GM21528 (cell line): ENCODE results near the gene LHPP.
A peak's percentile ranks its signal among the peaks of the same experiment; 100 is the strongest.

Experiments used
- ATAC-seq: cut with Tn5 transposase; IDR thresholded peaks from one replicate; pipeline ENCODE4 v1.9.1; 2021; ENCODE audit warnings: mild to moderate bottlenecking, moderate library complexity; ENCODE audit not compliant: unreplicated experiment, low FRiP score

Gene LHPP

DNA sequence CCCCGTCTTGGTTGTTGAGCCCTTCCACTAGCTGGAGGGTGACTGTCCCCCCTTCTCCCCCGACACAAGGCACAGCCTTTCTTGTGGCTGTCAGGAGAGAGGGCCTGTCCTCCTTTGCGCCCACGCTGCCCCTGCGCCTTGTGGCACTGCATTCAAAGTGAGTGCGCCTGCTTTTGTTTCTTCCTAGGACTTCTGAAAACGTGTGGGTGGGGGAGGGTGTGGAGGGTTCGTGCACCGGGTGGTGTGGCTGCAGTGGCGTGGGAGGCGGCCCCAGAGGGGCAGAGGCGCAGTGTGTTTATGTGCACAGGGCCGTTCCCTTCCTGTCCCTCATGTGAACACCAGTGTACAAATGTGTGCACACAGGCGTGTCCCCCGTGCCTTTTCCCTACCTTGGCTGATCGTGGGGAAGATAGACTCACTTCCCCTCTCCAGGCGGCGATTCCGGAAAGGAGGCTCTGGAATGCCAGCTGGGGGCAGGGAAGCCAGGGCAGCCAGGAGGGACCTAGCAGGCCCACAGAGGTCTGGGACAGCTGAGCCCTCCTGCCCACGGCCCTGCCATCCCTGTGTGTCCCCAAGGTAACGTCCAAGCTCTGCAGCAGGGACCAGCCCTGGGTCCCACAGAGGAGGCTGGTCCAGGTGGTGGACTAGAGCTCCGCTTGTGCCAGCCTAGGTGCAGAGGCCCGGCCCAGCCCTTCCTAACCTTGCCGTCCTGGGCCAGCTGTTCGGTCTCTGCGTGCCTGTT is 88.8 kb downstream of the LHPP start:
- ATAC-seq = peak; percentile 44

- no peak for ATAC-seq
These were observed 89.5 kb downstream of the LHPP start for GRCh38 chr10:124551097-124551496.

DNA sequence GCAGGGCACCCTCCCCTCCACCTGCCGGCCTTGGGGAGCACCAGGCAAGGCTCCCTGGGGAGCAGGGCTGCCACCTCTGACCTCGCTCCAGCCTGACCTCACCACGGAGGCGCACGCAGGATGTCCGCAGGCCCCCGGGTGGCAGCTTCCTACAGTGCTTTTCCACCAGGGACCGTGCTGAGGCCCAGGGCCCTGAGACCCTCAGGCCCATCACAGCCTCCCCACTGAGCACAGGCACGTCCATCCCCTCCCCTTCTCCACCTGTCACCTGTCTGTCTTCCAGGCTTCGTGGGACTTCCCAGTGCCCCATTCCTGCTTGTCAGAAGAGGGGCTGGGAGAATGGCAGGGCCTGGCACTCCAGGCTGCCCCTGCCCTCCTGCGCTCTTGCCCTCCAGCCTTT is 90.1 kb downstream of the LHPP start:
- no peak for ATAC-seq

DNA sequence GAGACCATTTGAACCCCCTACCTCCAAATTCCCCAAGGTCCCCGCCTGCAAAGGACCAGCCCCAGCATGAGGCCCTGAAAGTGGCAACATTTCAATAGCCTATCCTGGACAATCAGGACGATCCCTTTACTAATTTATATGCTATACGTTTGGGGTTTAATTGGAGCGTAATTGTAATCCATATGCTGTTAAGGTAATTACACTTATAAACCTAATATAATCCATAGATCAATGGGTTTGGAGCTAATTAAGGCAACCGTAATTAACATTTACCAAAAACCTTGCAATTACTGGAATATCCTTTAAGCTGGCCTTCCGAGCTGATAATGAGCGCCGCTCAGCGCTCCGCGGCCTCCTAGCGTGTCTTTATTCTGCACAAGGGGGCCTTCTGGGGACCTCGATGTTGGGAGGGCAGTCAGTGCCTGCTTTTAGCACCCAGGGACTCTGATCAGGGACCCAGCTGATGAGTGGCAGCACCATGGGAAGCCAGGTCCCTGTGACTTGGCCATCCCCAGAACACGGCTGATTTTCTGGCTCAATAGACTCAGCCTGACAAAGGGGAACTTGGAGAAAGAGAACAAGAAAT is 91.2 kb downstream of the LHPP start:
- no peak for ATAC-seq

DNA sequence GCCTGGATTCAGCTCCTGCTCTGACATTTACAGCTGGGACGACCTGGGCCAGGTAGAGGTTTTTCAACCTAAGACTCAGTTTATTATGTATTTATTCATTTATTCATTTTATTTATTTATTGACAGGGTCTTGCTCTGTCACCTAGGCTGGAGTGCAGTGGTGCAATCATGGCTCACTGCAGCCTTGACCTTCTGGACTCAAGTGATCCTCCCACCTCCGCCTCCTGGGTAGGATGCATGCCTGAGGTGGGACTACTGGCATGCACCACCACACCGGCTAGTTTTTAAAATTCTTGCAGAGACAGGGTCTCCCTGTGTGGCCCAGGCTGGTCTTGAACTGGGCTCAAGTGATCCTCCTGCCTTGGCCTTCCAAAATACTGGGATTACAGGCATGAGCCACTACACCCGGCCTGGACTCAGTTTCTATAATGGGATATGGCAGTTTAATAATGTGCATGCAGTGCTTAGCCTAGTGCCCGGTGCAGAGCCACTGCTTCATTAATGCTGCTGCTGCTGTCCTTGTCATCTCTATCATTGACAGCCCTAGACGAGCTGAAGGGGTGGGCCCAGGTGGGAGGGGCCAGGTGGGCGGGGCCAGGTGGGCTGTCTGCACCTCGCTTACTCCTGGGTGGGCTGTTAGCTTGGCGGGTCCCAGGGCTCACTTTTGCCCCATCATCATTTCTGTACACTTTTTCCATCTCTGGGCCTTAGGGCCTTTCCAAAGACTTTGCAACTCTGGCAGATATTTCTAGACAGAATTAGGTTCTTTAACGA is 92.6 kb downstream of the LHPP start:
- no peak for ATAC-seq

DNA sequence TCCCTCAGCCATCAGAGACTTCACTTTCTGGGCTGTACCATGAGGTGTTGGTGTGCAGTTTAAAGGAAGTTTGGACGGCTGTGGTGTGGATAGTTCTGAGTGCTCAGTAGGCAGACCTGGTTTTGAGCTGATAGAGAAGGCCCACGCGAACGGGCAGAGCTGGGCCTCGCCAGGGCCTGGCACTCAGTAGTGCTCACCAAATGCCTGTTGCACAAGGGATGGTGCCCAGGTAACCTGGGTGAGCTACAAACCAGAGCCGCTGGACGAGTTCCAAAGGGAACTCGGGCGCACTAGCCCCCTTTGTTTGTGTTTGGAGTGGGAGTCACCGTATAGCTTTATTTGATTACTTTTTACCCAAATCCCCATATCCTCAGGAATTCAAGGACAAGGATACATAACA is 95.5 kb downstream of the LHPP start:
- ATAC-seq = no peak

DNA sequence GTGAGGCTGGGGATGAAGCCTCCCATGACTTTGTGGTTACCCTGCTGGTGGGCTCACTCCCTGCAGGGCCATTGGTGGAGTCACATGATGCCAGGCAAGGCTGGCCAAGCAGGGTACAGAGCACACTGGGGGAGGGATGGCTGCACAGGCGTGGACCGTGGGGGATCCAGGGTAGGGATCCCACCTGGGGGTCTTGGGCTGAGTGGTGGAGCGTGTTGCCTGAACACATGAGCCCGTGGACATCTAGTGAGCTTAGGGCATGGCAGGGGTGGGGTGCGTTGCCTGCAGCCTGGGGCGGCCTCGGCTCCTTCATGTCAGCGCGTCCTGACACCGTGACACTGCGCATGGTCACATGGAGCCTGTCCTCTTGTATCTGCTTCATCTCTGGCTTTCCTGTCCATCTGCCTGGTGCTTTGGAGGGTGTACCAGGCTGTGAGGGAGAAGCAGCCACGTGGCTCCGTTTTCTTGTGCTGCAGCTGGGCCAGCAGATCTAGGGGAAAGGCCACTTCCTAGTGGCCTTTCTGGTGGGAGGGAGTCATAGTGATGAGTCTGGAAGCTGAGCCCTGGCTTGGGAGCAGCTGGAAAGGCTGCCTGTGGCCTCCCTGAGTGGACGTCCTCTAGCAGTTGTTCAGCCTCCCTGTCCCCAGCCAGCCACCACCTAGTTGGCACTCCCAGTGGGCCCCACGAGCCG is 96.2 kb downstream of the LHPP start:
- ATAC-seq = no peak

DNA sequence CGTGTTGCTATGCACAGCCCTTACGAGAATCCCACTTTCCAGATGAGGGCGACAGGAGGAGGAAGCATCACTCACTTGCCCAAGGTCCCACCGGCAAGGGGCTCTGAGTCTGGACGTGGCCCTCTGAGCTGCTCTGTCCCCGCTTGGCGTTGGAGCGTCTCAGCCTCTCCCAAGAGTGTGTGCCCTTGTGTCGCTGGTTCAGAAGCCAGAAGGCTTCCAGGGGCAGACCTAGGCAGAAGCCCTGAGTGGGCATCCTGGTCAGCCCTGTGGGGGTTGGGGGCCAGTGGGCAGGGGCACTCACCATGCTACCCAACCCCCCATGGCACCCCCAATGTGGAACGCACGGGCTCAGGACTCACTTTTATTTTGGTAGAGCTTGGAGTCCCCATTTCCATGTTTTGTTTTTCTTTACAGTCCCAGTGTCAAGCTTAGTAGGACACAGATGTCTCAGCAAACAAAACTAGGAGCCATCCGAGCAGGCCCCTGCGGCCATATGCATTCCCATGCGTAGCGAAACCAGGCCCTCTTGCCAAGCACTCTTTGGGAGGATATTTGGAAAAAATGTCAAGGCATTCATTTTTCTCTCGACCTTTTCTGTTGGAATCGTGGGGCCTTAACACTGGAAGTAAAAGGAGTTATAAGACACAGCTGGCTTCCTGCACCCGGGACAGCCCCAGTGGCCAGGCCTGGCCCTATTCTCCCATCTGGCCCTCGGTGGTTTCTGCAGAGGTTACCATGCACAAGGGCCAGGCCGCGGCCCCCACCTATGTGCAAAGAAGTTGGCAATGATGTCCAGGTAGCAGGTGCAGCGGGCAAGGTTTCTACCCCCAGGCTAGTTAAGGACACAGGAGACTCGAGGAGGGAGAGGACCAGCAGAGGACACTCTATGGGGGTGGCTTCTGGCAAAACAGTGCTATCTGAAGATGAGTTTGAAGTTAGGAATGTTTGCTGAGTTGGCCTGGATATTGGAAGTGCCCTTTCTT is 97.0 kb downstream of the LHPP start:
- ATAC-seq = no peak

DNA sequence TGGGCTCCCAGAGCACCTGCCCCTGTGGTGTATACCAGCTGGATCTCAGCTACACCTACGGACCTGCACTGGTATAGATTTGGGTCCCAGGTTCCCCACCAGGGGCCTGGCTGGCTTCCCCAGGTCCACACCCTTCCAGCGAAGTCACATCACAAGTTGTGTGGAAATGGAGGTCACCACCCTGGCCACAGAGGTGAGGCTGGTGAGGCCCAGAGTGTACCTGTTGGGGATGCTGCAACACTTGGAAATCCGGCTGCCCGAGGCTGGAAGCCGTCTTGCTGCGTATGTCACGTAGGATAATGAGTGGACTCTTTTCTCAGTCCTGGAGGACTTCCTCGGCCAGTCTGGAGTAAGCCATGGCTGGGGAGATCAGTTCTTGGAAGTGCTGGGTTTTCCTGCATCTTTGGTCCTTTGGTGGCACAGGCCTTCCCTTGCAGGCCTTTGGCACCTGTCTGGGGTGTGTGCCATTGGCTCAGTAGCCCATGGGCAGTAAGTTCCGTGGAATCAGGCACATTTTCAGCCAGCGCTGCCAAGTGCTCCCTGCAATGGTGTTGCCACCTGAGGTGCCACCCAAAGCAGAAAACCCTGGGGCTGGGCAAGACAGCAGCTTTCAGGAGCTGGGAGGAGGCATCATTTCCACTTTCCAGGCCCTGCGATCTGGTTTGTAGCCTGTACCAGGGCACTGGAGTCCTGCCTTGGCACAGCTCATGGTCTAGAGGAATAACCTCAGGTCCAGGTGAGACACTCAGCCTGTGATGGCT is 97.9 kb downstream of the LHPP start:
- no peak for ATAC-seq

- ATAC-seq = no peak
These were observed 98.9 kb downstream of the LHPP start for GRCh38 chr10:124560377-124561105.

GRCh38 chr10:124561206-124561605 is 99.6 kb downstream of the LHPP start:
- no peak for ATAC-seq

DNA sequence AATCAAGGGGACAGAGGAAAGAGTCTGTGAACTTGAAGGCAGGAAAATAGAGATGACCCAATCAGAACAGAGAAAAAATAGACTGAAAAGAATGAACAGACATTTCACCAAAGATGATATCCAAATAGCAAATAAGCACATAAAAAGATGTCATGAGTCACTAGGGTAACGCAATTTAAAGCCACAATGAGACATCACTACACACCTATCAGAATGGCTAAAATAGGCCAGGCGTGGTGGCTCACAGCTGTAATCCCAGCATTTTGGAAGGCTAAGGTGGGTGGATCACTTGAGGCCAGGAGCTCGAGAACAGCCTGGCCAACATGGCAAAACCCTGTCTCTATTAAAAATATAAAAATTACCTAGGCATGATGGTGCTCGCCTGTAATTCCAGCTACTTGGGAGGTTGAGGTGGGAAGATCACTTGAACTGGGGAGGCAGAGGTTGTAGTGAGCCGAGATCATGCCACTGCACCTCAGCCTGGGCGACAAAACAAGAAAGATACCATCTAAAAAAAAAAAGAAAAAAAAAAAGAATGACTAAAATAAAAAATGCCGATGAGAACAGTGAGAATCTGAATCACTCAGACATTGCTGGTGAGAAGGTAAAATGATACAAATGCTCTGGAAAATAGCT is 100.9 kb downstream of the LHPP start:
- no peak for ATAC-seq

- no peak for ATAC-seq
These were observed 101.9 kb downstream of the LHPP start for GRCh38 chr10:124563320-124564040.

GRCh38 chr10:124564881-124565280 is 103.3 kb downstream of the LHPP start:
- no peak for ATAC-seq

DNA sequence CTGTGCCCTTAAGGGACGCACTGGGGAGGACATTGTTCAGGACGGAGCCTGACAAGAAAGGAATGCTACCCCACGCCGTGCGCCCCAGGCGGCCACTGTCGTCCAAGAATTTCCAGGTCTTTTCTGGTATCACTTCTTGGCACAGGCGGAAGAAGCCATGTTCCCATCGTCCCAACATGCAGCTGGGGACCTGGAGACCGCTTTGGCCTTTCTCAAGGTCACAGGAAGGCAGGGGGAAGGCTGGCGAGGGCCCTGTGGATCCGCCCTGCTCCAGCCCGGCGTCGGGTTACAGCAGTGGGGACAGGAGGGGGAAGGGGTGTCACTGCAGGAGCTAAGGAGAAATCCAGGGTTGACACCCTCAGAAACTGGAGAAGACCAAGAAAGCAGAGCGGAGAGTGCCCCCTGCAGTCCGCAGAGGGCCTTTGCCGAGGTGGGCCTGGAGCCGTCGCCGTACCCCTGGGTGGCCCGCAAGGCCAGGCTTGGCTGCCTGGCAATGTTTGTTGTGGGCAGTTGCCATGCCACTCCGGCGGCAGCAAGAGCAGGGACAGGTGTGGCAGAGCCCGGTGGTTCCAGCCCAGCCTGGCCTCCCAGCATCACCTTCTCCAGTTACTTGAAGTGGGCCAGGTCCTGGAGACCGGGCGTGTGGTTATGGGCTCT is 104.1 kb downstream of the LHPP start:
- ATAC-seq = no peak

DNA sequence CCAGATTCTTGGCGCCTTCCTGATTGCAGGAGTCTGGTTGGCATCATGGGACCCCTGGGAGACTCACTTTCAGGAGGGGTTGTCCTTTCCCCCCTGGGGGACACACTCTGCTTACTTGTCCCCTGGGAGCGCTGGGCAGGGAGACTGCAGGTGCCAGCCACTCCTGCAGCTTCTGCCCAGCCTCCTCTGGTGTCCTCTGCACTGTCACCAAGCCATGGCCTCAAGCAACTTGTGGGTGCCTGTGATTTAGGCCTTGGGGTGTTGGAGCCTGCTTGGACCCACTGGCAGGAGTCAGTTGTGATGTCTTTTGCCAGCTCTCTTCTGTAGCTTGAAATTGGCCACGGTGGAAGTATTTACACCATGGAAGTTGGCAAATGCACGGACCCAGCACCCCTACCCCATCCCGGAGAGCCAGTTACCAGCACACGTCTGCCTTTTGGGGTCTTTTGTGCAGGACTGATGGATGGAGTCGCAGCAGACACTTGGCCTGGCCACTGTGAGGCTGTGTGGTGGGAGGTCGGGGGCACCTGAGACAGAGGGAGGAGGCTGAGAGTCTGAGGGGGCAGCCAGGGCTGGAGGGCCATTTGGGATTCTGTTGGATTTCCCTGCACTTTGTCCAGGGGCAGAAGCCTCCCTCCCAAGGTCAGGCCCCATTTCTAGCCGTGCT is 104.7 kb downstream of the LHPP start:
- no peak for ATAC-seq
